GM12891 (cell line): Measurements from ENCODE around the gene JPH2.

Source experiments
- PAX5 ChIP-seq: IDR thresholded peaks from 2 replicates; pipeline ENCODE4 v1.6.1; 2011; ENCODE audit warnings: low read length, moderate library complexity, mild to moderate bottlenecking; ENCODE audit not compliant: insufficient read depth, severe bottlenecking
- POLR2A ChIP-seq: IDR thresholded peaks from 2 replicates; pipeline ENCODE4 v1.6.1; 2011; ENCODE audit warnings: low read depth, low read length, control low read depth
- POLR2AphosphoS5 ChIP-seq: IDR thresholded peaks from 2 replicates; pipeline ENCODE4 v1.6.1; 2011; ENCODE audit warnings: low read depth, low read length, control low read depth
- POU2F2 ChIP-seq: IDR thresholded peaks from 2 replicates; pipeline ENCODE4 v1.6.1; 2011; ENCODE audit warnings: low read depth, mild to moderate bottlenecking, control low read depth, low read length, moderate library complexity
- SPI1 ChIP-seq: IDR thresholded peaks from 2 replicates; pipeline ENCODE4 v1.6.1; 2011; ENCODE audit warnings: low read depth, low read length, control low read depth
- TAF1 ChIP-seq: IDR thresholded peaks from 2 replicates; pipeline ENCODE4 v1.6.1; 2011; ENCODE audit warnings: low read depth, low read length, control low read depth

DNA sequence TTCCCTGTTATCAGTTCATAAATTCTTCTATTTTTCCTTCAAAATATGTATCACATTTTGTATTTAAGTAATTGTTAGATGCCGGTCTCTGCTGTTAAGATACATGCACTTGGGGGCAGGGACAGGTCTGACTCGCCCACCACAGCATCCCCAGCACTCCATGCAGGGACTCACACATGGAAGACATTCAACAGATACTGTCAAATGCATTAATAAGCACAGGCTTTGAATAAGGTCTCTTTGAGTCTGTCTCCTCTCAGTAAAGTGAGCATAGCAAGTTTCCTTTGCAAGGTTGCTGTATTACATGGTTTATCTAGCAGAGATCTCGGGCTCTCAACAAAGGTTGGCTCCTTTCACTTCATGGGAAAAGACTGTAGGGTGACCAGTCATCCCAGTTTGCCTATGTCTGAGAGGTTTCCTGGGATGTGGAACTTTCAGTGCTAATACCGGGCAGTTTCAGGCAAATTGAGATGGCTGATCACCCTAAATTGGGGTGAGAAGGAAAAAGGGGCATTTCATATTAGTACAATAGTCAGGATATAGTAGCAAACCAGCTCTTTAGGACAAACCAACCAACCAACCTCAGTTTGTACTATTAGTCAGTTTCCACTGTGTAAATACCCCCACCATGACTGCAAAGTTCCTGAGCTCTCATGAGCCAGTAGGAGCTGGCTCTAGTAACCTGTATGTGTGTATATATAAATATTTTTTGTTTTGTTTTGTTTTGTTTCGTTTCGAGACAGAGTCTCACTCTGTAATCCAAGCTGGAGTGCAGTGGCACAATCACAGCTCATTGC is 15.0 kb downstream of the JPH2 start:
- TF ChIP-seq POLR2A (no peak), POLR2AphosphoS5 (no peak), TAF1 (no peak), SPI1 (no peak), POU2F2 (no peak), PAX5 (no peak)
